SK-N-SH treated with all-trans-retinoic acid at 6 μM for 48 hours (cell line): ENCODE measurements around the gene PRR29.

Experiments used
- ATAC-seq: fragments of 200-7000 bp; cut with Tn5 transposase; 3 replicates; pipeline ENCODE4 v1.9.1; 2020; ENCODE audit warnings: mild to moderate bottlenecking, moderate library complexity
- ARNTL ChIP-seq: fragments of 450-650 bp; formaldehyde crosslinking; IDR thresholded peaks from 2 replicates; pipeline ENCODE4 v1.5.0; 2020; ENCODE audit warnings: low read depth, mild to moderate bottlenecking, moderate library complexity, borderline replicate concordance
- BACH2 ChIP-seq: fragments of 250-450 bp; sonication (Bioruptor Pico); IDR thresholded peaks from 2 replicates; pipeline ENCODE4 v1.9.0; 2021; ENCODE audit warnings: mild to moderate bottlenecking, borderline replicate concordance
- CREB5 ChIP-seq: fragments of 250-450 bp; sonication (Bioruptor Pico); IDR thresholded peaks from 2 replicates; pipeline ENCODE4 v1.5.1; 2020; ENCODE audit warnings: low read depth, mild to moderate bottlenecking, moderate library complexity
- CSDC2 ChIP-seq: fragments of 250-450 bp; sonication (Bioruptor Pico); IDR thresholded peaks from 2 replicates; pipeline ENCODE4 v1.5.0; 2020; ENCODE audit warnings: mild to moderate bottlenecking, moderate library complexity
- CSRNP3 ChIP-seq: fragments of 250-450 bp; sonication (Bioruptor Pico); IDR thresholded peaks from 2 replicates; pipeline ENCODE4 v1.5.1; 2021; ENCODE audit warnings: mild to moderate bottlenecking, moderate library complexity
- ESRRG ChIP-seq: fragments of 250-450 bp; sonication (Bioruptor Pico); IDR thresholded peaks from 2 replicates; pipeline ENCODE4 v1.6.1; 2021; ENCODE audit warnings: mild to moderate bottlenecking
- ISL1 ChIP-seq: fragments of 250-450 bp; sonication (Bioruptor Pico); IDR thresholded peaks from 2 replicates; pipeline ENCODE4 v2.1.2; 2022; ENCODE audit warnings: mild to moderate bottlenecking, moderate library complexity
- PATZ1 ChIP-seq: fragments of 250-450 bp; sonication (Bioruptor Pico); IDR thresholded peaks from 2 replicates; pipeline ENCODE4 v1.8.0; 2020; ENCODE audit warnings: mild to moderate bottlenecking, moderate library complexity, borderline replicate concordance
- POU6F1 ChIP-seq: fragments of 250-450 bp; sonication (Bioruptor Pico); IDR thresholded peaks from 2 replicates; pipeline ENCODE4 v1.8.0; 2021; ENCODE audit warnings: low read depth, mild to moderate bottlenecking, moderate library complexity, borderline replicate concordance
- PPARA ChIP-seq: fragments of 250-450 bp; sonication (Bioruptor Pico); IDR thresholded peaks from 2 replicates; pipeline ENCODE4 v1.5.0; 2020; ENCODE audit warnings: mild to moderate bottlenecking, borderline replicate concordance
- SNAI2 ChIP-seq: fragments of 250-450 bp; sonication (Bioruptor Pico); IDR thresholded peaks from 2 replicates; pipeline ENCODE4 v1.5.0; 2020; ENCODE audit warnings: mild to moderate bottlenecking, moderate library complexity
- TCF4 ChIP-seq: fragments of 250-450 bp; sonication (Bioruptor Pico); IDR thresholded peaks from 2 replicates; pipeline ENCODE4 v1.8.0; 2021; ENCODE audit warnings: mild to moderate bottlenecking, moderate library complexity, borderline replicate concordance
- TOX ChIP-seq: fragments of 250-450 bp; sonication (Bioruptor Pico); IDR thresholded peaks from 2 replicates; pipeline ENCODE4 v1.8.0; 2021; ENCODE audit warnings: mild to moderate bottlenecking, moderate library complexity, borderline replicate concordance
- ZC3H10 ChIP-seq: fragments of 250-450 bp; sonication (Bioruptor Pico); IDR thresholded peaks from 2 replicates; pipeline ENCODE4 v1.5.1; 2021; ENCODE audit warnings: mild to moderate bottlenecking, moderate library complexity
- ZFP3 ChIP-seq: fragments of 250-450 bp; sonication (Bioruptor Pico); IDR thresholded peaks from 2 replicates; pipeline ENCODE4 v1.5.0; 2020; ENCODE audit warnings: mild to moderate bottlenecking, moderate library complexity
- ZFP30 ChIP-seq: fragments of 450-650 bp; formaldehyde crosslinking; IDR thresholded peaks from 2 replicates; pipeline ENCODE4 v1.5.0; 2022; ENCODE audit warnings: mild to moderate bottlenecking, moderate library complexity
- ZNF565 ChIP-seq: fragments of 450-650 bp; formaldehyde crosslinking; conservative IDR thresholded peaks from 2 replicates; pipeline ENCODE4 v1.5.0; 2020; ENCODE audit warnings: low read depth, mild to moderate bottlenecking, moderate library complexity
- ZNF70 ChIP-seq: fragments of 450-650 bp; formaldehyde crosslinking; IDR thresholded peaks from 2 replicates; pipeline ENCODE4 v1.5.0; 2020; ENCODE audit warnings: mild to moderate bottlenecking, moderate library complexity
- ZNF8 ChIP-seq: fragments of 450-650 bp; formaldehyde crosslinking; IDR thresholded peaks from 2 replicates; pipeline ENCODE4 v1.5.0; 2020; ENCODE audit warnings: mild to moderate bottlenecking, moderate library complexity

PRR29 gene

GRCh38 chr17:63998721-63999679 is 849 bp downstream of the PRR29 start (continued):
- TF ChIP-seq PPARA (CRISPR knock-in tag) (no peak), CSDC2 (no peak), CREB5 (CRISPR knock-in tag) (no peak), POU6F1 (CRISPR knock-in tag) (no peak), ZNF70 (CRISPR knock-in tag) (no peak), ZFP30 (no peak), TCF4 (CRISPR knock-in tag) (no peak), CSRNP3 (no peak), ARNTL (CRISPR knock-in tag) (no peak), SNAI2 (no peak), ZNF565 (CRISPR knock-in tag) (no peak), ZNF8 (no peak), ESRRG (CRISPR knock-in tag) (no peak), ISL1 (CRISPR knock-in tag) (no peak)
- TF ChIP-seq, all 23 proteins: peak for 0

GRCh38 chr17:63999680-64000531 is 1.8 kb downstream of the PRR29 start:
- no peak for TF ChIP-seq PATZ1 (CRISPR knock-in tag)
- TF ChIP-seq TCF4 (CRISPR knock-in tag) = no peak
- no peak for TF ChIP-seq ZFP3
- TF ChIP-seq POU6F1 (CRISPR knock-in tag) = no peak
- no peak for TF ChIP-seq ZC3H10 (CRISPR knock-in tag)
- no peak for TF ChIP-seq ZNF70 (CRISPR knock-in tag)

GRCh38 chr17:64001091-64001579 is 3.0 kb downstream of the PRR29 start:
- TF ChIP-seq POU6F1 (CRISPR knock-in tag) (no peak), ISL1 (CRISPR knock-in tag) (no peak), CSDC2 (no peak), BACH2 (CRISPR knock-in tag) (no peak), CSRNP3 (no peak), TOX (CRISPR knock-in tag) (no peak), ZFP30 (no peak), PATZ1 (CRISPR knock-in tag) (no peak), ZFP3 (no peak)
- TF ChIP-seq, all 23 proteins: peak for 0
- no peak for ATAC-seq

More at GRCh38 chr17:63999680-64000531, 1.8 kb downstream of the PRR29 start:
- ATAC-seq = no peak
